ENCODE results near the gene PALD1. TPM values are rescaled to one million over a fixed set of nuclear protein-coding genes. Genes with fewer than 3 reads are reported as not detected.

Gene PALD1
- total RNA-seq, 1 donor from 2014 or later, result not detected

DNA sequence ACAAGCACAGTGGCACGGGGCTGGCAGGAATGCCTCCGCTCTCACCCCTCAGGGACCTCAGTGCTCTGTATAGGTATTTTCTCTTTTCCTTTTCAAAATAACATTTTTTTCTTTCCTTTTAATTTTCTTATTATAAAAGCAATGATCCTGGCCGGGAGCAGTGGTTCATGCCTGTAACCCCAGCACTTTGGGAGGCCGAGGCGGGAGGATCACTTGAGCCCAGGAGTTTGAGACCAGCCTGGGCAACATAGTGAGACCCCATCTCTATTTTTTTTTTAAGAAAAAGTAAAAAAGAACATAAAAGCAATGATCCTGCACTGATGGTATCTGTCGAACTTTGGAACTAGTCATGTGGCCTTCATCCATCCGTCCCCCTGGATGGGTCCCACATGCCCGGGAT lies 120.8 kb downstream of the PALD1 start:
- no peak overlapping the region for H3K4me3 ChIP-seq (ENCODE audit: low read depth, low read length)
- TF ChIP-seq, protein P1, sequence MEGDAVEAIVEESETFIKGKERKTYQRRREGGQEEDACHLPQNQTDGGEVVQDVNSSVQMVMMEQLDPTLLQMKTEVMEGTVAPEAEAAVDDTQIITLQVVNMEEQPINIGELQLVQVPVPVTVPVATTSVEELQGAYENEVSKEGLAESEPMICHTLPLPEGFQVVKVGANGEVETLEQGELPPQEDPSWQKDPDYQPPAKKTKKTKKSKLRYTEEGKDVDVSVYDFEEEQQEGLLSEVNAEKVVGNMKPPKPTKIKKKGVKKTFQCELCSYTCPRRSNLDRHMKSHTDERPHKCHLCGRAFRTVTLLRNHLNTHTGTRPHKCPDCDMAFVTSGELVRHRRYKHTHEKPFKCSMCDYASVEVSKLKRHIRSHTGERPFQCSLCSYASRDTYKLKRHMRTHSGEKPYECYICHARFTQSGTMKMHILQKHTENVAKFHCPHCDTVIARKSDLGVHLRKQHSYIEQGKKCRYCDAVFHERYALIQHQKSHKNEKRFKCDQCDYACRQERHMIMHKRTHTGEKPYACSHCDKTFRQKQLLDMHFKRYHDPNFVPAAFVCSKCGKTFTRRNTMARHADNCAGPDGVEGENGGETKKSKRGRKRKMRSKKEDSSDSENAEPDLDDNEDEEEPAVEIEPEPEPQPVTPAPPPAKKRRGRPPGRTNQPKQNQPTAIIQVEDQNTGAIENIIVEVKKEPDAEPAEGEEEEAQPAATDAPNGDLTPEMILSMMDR (IDR thresholded peaks at IDR 0.05; ENCODE audit: insufficient read depth, low read length, severe bottlenecking), result no peak
- DNase-seq (ENCODE audit: low read depth) (no peak), FAIRE-seq (no peak)
- no peaks in the 10 kb centered on the region for H3K36me3 ChIP-seq (ENCODE audit: control insufficient read depth, insufficient read depth, low read length)
- no peaks in the 10 kb centered on the region for H3K27me3 ChIP-seq (ENCODE audit: control insufficient read depth, insufficient read depth, low read length)

DNA sequence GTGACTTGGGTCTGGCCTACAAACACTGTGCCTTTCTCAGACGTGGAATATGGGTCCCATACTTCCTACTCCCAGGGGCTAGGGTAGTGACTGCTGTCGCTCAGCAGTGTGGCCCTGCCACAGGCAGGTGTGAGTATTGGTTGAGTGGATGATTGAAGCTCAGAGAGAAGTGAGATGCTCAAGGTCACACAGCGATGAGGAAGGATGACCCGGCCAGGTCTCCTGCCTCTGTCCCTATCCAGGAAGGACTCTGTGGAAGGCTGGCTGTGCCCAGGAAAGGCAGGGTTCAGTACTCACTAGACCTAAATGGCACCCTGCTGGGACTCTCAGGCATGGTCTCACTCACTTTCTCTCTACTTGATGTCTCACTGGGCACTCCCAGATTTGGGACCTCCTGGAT lies 121.2 kb downstream of the PALD1 start:
- TF ChIP-seq, protein P1 (IDR thresholded peaks at IDR 0.05; ENCODE audit: insufficient read depth, low read length, severe bottlenecking), result no peak
- no peak overlapping the region for H3K4me3 ChIP-seq (ENCODE audit: low read depth, low read length)
- no peaks in the 10 kb centered on the region for H3K27me3 ChIP-seq (ENCODE audit: control insufficient read depth, insufficient read depth, low read length)
- FAIRE-seq (no peak), DNase-seq (ENCODE audit: low read depth) (no peak)
- H3K36me3 ChIP-seq (ENCODE audit: control insufficient read depth, insufficient read depth, low read length), result no peaks in the 10 kb centered on the region

DNA sequence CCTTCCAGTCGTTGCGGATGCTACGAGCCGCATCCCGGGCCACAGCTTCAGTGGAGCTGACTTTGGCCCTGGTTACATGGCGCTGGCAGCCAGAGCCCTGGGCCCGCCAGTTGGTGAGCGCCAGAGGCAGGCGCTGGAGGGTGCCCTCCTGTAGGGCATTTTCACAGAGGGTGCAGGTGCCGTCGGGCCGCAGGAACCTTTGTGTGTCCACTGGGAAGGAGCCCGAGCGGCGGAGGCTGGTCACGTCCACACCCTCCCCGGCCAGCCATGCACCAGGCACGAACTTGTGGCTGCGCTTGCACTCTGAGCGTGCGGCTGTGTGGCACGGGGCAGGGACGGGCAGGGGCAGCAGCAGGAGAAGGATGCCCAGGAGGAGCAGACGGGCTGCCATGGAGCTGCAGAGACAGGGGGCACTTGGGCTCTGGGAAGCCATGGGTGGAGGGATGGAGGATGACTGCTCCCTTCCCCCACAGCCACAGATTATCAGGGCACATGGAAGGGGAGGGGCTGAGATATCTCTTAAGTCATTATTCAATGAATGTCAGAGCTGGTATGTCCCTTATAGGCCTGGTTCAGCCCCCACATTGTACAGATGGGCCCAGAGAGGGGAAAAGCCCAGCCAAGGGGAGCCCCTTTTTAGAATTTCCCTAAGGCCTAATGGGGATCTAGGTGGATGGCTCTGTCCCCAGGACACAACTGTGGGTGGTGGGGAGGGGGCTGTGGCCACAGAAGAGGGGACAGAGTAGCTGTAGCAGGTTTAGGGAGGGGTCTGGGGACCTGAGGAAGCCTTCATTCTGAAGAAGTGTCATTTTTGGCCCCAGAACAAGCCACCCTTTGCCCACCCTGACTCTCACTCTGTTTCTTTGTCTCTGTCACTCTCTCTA lies 122.2 kb downstream of the PALD1 start:
- DNase-seq (ENCODE audit: low read depth), result no peak
- no peaks in the 10 kb centered on the region for H3K36me3 ChIP-seq (ENCODE audit: control insufficient read depth, insufficient read depth, low read length)
- H3K27me3 ChIP-seq (ENCODE audit: control insufficient read depth, insufficient read depth, low read length), result no peaks in the 10 kb centered on the region
- TF ChIP-seq, protein P1 (IDR thresholded peaks at IDR 0.05; ENCODE audit: insufficient read depth, low read length, severe bottlenecking), result no peak
- H3K4me3 ChIP-seq (ENCODE audit: low read depth, low read length), result no peak overlapping the region
- FAIRE-seq, result no peak

DNA sequence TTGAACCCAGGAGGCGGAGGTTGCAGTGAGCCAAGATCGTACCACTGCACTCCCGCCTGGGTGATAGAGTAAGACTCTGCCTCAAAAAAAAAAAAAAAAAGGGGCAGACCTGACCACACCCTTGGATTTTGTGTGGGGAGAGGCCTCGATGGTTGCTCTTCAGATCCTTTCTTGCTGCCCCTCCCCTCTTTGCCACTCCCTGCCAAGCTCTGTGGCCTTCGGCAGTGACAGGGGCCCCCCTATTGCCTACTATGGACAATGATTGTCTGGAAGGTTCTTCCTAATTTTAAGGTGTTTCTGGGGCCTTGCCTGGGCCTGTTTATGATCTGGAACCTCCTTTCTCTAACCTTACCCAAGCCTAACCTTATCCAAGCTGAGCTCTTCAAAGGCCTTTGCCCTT lies 123.2 kb downstream of the PALD1 start:
- H3K4me3 ChIP-seq (ENCODE audit: low read depth, low read length), result no peak overlapping the region
- no peak for DNase-seq (ENCODE audit: low read depth)
- H3K27me3 ChIP-seq (ENCODE audit: control insufficient read depth, insufficient read depth, low read length), result no peaks in the 10 kb centered on the region
- H3K36me3 ChIP-seq (ENCODE audit: control insufficient read depth, insufficient read depth, low read length), result no peaks in the 10 kb centered on the region
- no peak for FAIRE-seq
- TF ChIP-seq, protein P1 (IDR thresholded peaks at IDR 0.05; ENCODE audit: insufficient read depth, low read length, severe bottlenecking), result no peak

DNA sequence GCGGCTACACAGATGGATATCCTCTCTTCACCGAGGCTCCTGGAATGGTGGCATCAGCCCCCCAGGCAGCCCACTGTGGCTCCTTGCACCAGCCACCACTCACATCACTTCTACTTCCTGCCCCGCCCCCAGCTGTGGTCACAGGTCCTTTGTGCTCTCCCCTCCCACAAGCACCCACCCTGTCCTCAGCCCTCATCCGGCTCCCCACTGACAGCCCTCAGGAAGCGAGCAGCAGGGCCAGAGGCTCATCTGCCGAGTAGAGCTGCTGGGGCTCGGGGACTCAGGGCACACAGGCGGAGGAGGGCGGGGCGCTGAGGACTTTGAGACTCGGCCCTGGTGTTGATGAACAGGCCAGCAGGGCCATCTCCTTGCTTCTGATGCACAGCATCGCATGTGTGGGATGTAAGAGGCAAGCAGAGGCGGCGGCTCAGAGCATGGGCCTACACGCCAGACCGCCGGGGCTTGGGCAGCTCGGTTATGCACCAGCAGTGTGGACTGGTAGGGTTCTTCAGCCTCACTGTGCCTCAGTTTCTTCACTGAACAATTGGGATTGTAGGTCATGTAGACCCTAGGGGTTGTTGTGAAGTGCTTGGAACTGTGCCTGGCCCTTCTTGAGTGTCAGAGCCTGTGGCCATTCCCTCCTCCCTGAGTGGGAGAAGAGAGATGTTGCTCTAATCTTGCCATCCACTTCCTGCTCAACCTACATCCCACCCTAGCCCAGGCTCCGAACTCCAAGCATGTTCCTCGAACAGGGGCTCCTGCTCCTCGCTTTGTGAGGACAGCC lies 124.3 kb downstream of the PALD1 start, which contains the start of gene PRF1:
TSS of gene PRF1 (minus strand) at position 77 of the 784 bp plus-strand sequence. CDS start 1,839 bp downstream, outside the sequence.
- DNase-seq (ENCODE audit: low read depth), result no peak
- Histone ChIP-seq H3K4me3 (ENCODE audit: low read depth, low read length) (no peak within 1 kb of the TSS), H3K27me3 (ENCODE audit: control insufficient read depth, insufficient read depth, low read length) (no peaks in the 10 kb centered on the region), H3K36me3 (ENCODE audit: control insufficient read depth, insufficient read depth, low read length) (no peaks in the 10 kb centered on the region)
- TF ChIP-seq, protein P1 (IDR thresholded peaks at IDR 0.05; ENCODE audit: insufficient read depth, low read length, severe bottlenecking), result no peak
- no peak for FAIRE-seq

Data from bronchial epithelial cell (primary cell).